Measurements from ENCODE around the gene ZG16B.

DNA sequence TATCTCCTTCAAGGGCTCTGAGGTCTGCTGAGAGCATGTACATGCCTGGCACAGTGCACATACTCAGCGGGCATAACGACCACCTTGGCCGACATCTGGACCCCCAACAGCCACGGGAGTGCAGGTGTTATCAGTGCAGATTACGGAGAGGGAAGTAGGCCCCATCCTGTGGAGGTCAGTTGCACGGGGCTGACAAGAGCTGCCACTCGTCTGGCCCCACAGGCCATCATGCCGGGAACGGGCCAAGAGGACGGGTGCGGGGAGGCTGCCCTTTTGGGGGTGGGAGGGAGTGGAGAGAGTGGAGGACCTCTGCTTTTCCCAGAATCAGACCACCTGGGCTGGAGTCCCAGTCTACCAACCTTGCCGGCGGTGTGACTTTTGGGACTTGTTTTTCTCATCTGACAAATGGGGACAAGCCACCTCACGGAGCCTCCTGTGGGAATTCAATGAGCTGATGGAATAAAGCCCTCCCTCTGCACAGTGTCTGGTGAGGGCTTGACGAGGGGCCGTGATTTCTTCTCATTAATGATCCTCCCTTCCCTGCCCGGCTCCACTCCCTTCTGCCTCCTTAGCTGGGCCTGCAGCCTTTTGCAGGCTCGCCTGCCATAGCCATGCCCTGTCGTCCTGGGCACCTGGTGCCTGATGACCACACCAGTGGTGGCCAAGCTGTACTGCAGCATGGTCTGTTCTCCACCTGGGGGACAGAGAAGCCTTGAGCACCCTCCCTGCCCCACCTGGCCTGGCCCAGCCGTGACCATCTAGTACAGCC, 47.3 kb upstream of the ZG16B start:
- TF ChIP-seq CTCF (IDR thresholded peaks at IDR 0.05) = no peak
- TF ChIP-seq POLR2A (IDR thresholded peaks at IDR 0.05) = no peak
